B cell (primary cell): ENCODE results near the gene ATXN2.

ENCODE experiments used
- CTCF ChIP-seq: fragments of 200-600 bp; IDR thresholded peaks from one replicate; pipeline ENCODE4 v1.8.0; 2022; ENCODE audit warnings: antibody characterized with exemption, mild to moderate bottlenecking
- EZH2 ChIP-seq: IDR thresholded peaks from 2 replicates; pipeline ENCODE4 v1.6.1; 2012; ENCODE audit warnings: borderline replicate concordance, low read depth, mild to moderate bottlenecking, moderate library complexity, low read length; ENCODE audit not compliant: insufficient read depth, poor library complexity, severe bottlenecking

GRCh38 chr12:111462210-111462769, 136.8 kb downstream of the ATXN2 start:
- no peak for TF ChIP-seq CTCF
- TF ChIP-seq EZH2 = no peak
